HepG2 (cell line): ENCODE results near the gene REEP6. TPM values are rescaled to one million over a fixed set of nuclear protein-coding genes. Genes with fewer than 3 reads are reported as not detected.

ENCODE experiments used
- ARNT2 ChIP-seq: sonication (generic); formaldehyde crosslinking; IDR thresholded peaks from 2 replicates; pipeline ENCODE4 v1.8.0; 2022; ENCODE audit warnings: mild to moderate bottlenecking, low read depth, missing genetic modification reagents, moderate library complexity
- ATM ChIP-seq: fragments of 450-650 bp; IDR thresholded peaks from 2 replicates; pipeline ENCODE4 v1.7.1; 2017; ENCODE audit warnings: mild to moderate bottlenecking, borderline replicate concordance
- CBX5 ChIP-seq: sonication (generic); formaldehyde crosslinking; IDR thresholded peaks from 2 replicates; pipeline ENCODE4 v1.4.0; 2020; ENCODE audit warnings: missing genetic modification reagents, borderline replicate concordance
- CCAR2 ChIP-seq: fragments of 200-400 bp; formaldehyde crosslinking; optimal IDR thresholded peaks from 2 replicates; pipeline ENCODE3; 2018; ENCODE audit warnings: low read depth, mild to moderate bottlenecking, low read length, moderate library complexity
- HES4 ChIP-seq: sonication (generic); formaldehyde crosslinking; IDR thresholded peaks from 2 replicates; pipeline ENCODE4 v1.9.0; 2021; ENCODE audit warnings: mild to moderate bottlenecking, missing genetic modification reagents, borderline replicate concordance
- NCOA2 ChIP-seq: sonication (generic); formaldehyde crosslinking; IDR thresholded peaks from 2 replicates; pipeline ENCODE4 v1.8.0; 2022; ENCODE audit warnings: inconsistent platforms
- PAF1 ChIP-seq: IDR thresholded peaks from 2 replicates; pipeline ENCODE4 v1.6.1; 2016; ENCODE audit warnings: missing genetic modification reagents, missing compliant biosample characterization
- RBM22 ChIP-seq: fragments of 200-400 bp; formaldehyde crosslinking; optimal IDR thresholded peaks from 2 replicates; pipeline ENCODE3; 2017; ENCODE audit warnings: mild to moderate bottlenecking, low read length, moderate library complexity
- SIN3A ChIP-seq: IDR thresholded peaks from 2 replicates; pipeline ENCODE4 v1.6.1; 2011; ENCODE audit warnings: low read depth, mild to moderate bottlenecking, control low read depth, low read length, borderline replicate concordance
- SOX13 ChIP-seq, 3 experiments: fragments of 450-650 bp in 1 of 3; sonication (generic) in 1 of 3; formaldehyde crosslinking in 1 of 3; IDR thresholded peaks in 2 of 3; conservative IDR thresholded peaks in 1 of 3; 2 replicates each; pipeline versions ENCODE4 v1.5.0 to v1.6.1; 2016 to 2020; ENCODE audit warnings: antibody characterized with exemption in 1 of 3, mild to moderate bottlenecking in 1 of 3, missing compliant biosample characterization in 1 of 3, missing genetic modification reagents in 1 of 3, moderate library complexity in 1 of 3
- YY1 ChIP-seq: IDR thresholded peaks from 2 replicates; pipeline ENCODE4 v1.6.1; 2011; ENCODE audit warnings: low read length, low read depth, moderate library complexity, mild to moderate bottlenecking; ENCODE audit not compliant: insufficient read depth, insufficient replicate concordance
- ZBTB1 ChIP-seq: sonication (generic); formaldehyde crosslinking; IDR thresholded peaks from 2 replicates; pipeline ENCODE4 v1.4.0; 2020; ENCODE audit warnings: missing genetic modification reagents, borderline replicate concordance
- ZFP36 ChIP-seq: fragments of 150-350 bp; IDR thresholded peaks from 2 replicates; pipeline ENCODE4 v1.6.1; 2018; ENCODE audit warnings: borderline replicate concordance, low read length, low read depth; ENCODE audit not compliant: partially characterized antibody
- ZIK1 ChIP-seq: sonication (generic); formaldehyde crosslinking; IDR thresholded peaks from 2 replicates; pipeline ENCODE4 v1.5.0; 2020; ENCODE audit warnings: mild to moderate bottlenecking, low read depth, missing genetic modification reagents, borderline replicate concordance
- ZNF143 ChIP-seq: sonication (generic); formaldehyde crosslinking; IDR thresholded peaks from 2 replicates; pipeline ENCODE4 v1.4.0; 2020; ENCODE audit warnings: missing genetic modification reagents
- ZNF430 ChIP-seq: sonication (generic); formaldehyde crosslinking; IDR thresholded peaks from 2 replicates; pipeline ENCODE4 v1.9.0; 2021; ENCODE audit warnings: mild to moderate bottlenecking, missing genetic modification reagents
- polyA plus RNA-seq, 8 experiments: library from polyadenylated mRNA; depleted of rRNA in 3 of 8; stranded (reverse) in 7 of 8; unstranded in 1 of 8; fragments of >200 nt; fragmentation: Illumina TruSeq in 4 of 8; extraction: Trizol in 4 of 8; gene quantifications; 2 replicates each; pipeline versions ENCODE4 v1.2.1 to v1.2.3, GENCODE V29; 2011 to 2016; ENCODE audit warnings: low read depth in 4 of 8, missing spikeins in 1 of 8, mixed read lengths in 1 of 8; ENCODE audit not compliant: insufficient read depth in 1 of 8
- total RNA-seq, 5 experiments: library from RNA; depleted of rRNA; stranded (reverse); fragments of >200 nt; fragmentation: Illumina TruSeq; extraction: Trizol; gene quantifications; 2 replicates each; pipeline ENCODE4 v1.2.3, GENCODE V29; 2016; ENCODE audit warnings: low read depth in 1 of 5
- TF ChIP-seq, protein P1 (sequence below): IDR thresholded peaks from 2 replicates; pipeline ENCODE4 v1.6.1; 2016; ENCODE audit warnings: missing compliant biosample characterization, missing genetic modification reagents, borderline replicate concordance
- TF ChIP-seq, protein P2 (sequence below): IDR thresholded peaks from 2 replicates; pipeline ENCODE4 v1.4.0; 2020; ENCODE audit warnings: mild to moderate bottlenecking, missing genetic modification reagents
- TF ChIP-seq, protein P3 (sequence below): sonication (generic); formaldehyde crosslinking; IDR thresholded peaks from 2 replicates; pipeline ENCODE4 v1.4.0; 2020; ENCODE audit warnings: low read depth, mild to moderate bottlenecking, missing genetic modification reagents

The REEP6 gene
- total and polyA plus RNA-seq, 2 of the 13 experiments (the other 11 are each of a cell fraction or from before 2014, with no cell fraction given) = 10.0 to 28.8 TPM

DNA sequence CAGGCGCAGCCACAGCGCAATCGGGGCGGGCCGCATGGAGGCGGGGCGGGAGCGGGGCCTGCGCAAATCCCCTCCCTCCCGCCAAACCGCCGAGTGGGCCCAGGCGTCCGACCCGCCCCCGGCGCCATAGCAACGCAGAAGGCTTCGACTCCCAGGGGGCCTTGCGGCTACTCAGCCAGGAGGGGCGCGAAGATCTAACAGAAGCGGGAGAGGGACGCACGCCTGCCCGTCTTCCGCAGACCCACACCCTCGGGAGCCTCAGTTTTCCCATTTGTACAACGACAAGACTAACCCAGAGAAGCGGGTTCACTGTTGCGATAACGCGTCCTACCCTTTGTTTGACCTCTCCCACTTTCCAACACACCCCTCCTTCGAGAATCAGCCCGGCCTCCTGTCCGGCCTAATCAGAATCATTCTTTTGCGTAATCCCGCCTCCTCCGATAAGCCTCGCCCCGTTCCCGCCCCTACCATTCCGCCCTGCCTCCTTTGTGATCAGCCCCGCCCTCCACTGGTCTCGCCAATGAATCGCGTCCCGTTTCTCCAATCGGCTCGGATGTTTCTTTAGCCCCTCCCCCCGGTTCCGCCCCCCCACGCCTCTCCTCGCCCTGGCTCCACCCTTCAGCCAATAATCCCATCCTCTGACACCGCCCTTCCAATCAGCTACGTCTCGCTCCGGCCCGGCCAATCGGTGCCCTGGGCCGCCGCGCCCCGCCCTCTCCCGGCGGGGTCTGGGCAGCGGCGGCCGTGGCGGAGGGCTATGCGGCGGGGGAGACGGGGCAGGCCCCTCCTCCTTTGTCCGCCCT lies 469 bp upstream of the REEP6 start, which contains the start of gene PCSK4 (continued):
- TF ChIP-seq SOX13 (IDR thresholded peaks at IDR 0.05) (no peak), SOX13 (CRISPR knock-in tag; conservative IDR thresholded peaks at IDR 0.05 in 1 of 2, IDR thresholded peaks at IDR 0.05 in 1 of 2) (no peak), ATM (no peak), SIN3A (peak; percentile 93; the same call in 1 of the 2 replicates), ARNT2 (CRISPR knock-in tag) (peak; percentile 65), YY1 (peak; percentile 31), PAF1 (CRISPR knock-in tag) (no peak), ZIK1 (CRISPR knock-in tag) (no peak), RBM22 (peak; percentile 89), ZFP36 (no peak), ZNF143 (CRISPR knock-in tag) (peak; percentile 90), CBX5 (CRISPR knock-in tag) (peak; percentile 38; the same call in 1 of the 2 replicates), ZBTB1 (CRISPR knock-in tag) (no peak), HES4 (CRISPR knock-in tag) (no peak), CCAR2 (peak; percentile 37), ZNF430 (CRISPR knock-in tag) (0 out of 2 replicates have a peak, but pooled peaks have one; percentile 59), NCOA2 (CRISPR knock-in tag) (no peak)
- TF ChIP-seq, protein P1, sequence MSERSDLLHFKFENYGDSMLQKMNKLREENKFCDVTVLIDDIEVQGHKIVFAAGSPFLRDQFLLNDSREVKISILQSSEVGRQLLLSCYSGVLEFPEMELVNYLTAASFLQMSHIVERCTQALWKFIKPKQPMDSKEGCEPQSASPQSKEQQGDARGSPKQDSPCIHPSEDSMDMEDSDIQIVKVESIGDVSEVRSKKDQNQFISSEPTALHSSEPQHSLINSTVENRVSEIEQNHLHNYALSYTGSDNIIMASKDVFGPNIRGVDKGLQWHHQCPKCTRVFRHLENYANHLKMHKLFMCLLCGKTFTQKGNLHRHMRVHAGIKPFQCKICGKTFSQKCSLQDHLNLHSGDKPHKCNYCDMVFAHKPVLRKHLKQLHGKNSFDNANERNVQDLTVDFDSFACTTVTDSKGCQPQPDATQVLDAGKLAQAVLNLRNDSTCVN (CRISPR knock-in tag) = no peak
- TF ChIP-seq, protein P2, sequence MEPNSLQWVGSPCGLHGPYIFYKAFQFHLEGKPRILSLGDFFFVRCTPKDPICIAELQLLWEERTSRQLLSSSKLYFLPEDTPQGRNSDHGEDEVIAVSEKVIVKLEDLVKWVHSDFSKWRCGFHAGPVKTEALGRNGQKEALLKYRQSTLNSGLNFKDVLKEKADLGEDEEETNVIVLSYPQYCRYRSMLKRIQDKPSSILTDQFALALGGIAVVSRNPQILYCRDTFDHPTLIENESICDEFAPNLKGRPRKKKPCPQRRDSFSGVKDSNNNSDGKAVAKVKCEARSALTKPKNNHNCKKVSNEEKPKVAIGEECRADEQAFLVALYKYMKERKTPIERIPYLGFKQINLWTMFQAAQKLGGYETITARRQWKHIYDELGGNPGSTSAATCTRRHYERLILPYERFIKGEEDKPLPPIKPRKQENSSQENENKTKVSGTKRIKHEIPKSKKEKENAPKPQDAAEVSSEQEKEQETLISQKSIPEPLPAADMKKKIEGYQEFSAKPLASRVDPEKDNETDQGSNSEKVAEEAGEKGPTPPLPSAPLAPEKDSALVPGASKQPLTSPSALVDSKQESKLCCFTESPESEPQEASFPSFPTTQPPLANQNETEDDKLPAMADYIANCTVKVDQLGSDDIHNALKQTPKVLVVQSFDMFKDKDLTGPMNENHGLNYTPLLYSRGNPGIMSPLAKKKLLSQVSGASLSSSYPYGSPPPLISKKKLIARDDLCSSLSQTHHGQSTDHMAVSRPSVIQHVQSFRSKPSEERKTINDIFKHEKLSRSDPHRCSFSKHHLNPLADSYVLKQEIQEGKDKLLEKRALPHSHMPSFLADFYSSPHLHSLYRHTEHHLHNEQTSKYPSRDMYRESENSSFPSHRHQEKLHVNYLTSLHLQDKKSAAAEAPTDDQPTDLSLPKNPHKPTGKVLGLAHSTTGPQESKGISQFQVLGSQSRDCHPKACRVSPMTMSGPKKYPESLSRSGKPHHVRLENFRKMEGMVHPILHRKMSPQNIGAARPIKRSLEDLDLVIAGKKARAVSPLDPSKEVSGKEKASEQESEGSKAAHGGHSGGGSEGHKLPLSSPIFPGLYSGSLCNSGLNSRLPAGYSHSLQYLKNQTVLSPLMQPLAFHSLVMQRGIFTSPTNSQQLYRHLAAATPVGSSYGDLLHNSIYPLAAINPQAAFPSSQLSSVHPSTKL = 0 out of 2 replicates have a peak, but pooled peaks have one; percentile 16
- TF ChIP-seq, protein P3, sequence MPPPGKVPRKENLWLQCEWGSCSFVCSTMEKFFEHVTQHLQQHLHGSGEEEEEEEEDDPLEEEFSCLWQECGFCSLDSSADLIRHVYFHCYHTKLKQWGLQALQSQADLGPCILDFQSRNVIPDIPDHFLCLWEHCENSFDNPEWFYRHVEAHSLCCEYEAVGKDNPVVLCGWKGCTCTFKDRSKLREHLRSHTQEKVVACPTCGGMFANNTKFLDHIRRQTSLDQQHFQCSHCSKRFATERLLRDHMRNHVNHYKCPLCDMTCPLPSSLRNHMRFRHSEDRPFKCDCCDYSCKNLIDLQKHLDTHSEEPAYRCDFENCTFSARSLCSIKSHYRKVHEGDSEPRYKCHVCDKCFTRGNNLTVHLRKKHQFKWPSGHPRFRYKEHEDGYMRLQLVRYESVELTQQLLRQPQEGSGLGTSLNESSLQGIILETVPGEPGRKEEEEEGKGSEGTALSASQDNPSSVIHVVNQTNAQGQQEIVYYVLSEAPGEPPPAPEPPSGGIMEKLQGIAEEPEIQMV (CRISPR knock-in tag) = 0 out of 2 replicates have a peak, but pooled peaks have one; percentile 15
